ENCODE results near the gene VPS11.

GRCh38 chr11:119067371-119068222 is at the start of gene VPS11:
- TF ChIP-seq CTCF (conservative IDR thresholded peaks at IDR 0.05) (no peak), ZFX (IDR thresholded peaks at IDR 0.05) (no peak)
